GM18868 (cell line): ENCODE results near the gene TYK2.
"Not testable (repeated sequence)": the region's sequence is repeated elsewhere in the genome, so short reads cannot be mapped to it uniquely, and the experiment has no call there.

Experiments
- ATAC-seq: cut with Tn5 transposase; IDR thresholded peaks from one replicate; pipeline ENCODE4 v1.9.1; 2021; ENCODE audit warnings: mild to moderate bottlenecking, moderate library complexity; ENCODE audit not compliant: unreplicated experiment

Gene TYK2

DNA sequence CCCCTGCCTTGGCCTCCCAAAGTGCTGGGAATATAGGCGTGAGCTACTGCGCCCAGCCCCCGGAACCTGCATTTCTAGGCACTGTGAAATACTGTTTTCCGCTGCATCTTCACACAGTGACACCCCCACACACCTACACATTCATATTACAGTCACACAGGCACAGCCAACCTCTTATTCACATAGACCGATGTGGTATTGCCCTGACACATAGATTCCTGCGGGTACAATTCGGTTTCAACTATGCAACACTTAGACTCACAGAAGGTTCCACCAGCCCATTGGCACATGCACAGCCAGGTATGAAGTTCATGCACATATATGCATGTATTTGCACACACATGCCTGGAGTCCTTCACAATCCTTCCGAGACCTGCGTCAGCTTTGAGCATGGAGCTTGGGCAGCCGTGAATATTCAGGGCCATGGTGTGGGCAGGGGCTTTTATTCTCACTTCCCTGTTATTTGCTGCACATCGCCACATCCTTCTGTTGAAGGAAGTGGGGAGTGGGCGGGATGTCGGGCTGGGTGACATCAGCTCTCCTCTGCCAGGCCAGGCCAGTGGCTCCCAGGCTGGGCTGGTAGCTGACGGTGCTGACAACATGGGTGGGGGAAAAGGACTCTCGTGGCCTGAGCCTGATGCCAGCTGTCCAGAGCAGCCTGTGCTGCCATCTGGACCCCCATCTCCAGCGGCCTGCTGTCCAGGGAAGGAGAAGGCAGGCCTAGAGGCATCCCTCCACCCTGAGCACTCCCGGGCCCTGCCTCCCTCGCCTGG, 28.3 kb upstream of the TYK2 start:
- ATAC-seq = no peak

GRCh38 chr19:10407096-10407495, 26.7 kb upstream of the TYK2 start:
- ATAC-seq = no peak

GRCh38 chr19:10406191-10406590, 25.8 kb upstream of the TYK2 start:
- no peak for ATAC-seq

DNA sequence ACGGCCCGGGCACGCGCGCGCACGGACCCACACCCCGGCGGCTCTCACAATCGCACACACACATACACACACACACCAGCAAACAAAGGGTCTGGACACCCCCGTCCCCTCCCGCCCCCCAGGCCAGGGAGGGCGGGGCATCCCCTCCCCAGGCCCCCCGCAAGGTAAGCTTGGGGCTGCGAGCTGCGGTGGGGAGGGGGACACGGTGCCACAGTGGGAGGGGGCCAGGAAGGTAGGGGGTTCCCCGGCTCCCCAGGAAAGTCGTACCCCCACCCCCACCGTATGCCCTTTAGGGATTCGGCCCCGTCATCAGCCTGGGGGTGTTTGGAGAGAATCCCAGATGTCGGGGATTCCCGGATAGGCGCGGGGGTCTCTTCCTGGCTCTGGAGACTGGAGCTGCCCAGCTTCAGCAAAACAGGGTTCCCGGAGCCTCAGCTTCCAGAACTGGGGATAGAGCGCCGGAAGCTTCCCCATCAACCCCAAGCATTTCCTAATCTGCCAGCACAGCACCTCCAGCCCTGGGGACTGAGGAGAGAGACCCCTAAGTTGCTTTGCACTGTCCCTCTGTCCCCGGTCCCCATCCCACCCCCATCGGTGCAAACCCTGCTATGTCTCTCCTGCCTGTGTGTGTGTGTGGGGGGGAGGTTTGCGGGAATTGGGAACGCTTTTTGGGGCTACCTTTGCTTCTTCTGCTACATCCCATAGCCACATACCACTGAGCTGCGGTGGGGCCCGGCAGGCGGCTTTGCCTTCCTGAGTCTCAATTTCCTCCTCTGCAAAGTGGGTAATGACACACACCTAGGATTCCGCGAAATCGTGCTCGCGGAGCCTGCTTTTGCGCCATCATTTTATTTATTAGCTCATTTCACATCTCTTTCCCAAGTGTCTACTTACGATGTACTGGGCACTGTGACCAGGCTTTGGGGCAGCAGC, 24.8 kb upstream of the TYK2 start:
- ATAC-seq = no peak

GRCh38 chr19:10403137-10404021, 23.0 kb upstream of the TYK2 start, which contains the start of gene CDC37:
Gene CDC37, minus strand, starts transcription at chr19:10403542. Its CDS starts 63 bp downstream, at chr19:10403479.
- ATAC-seq = peak; percentile 68

- ATAC-seq = no peak
These were observed 22.2 kb upstream of the TYK2 start for GRCh38 chr19:10402441-10403038.

GRCh38 chr19:10399878-10400277, 19.5 kb upstream of the TYK2 start:
- ATAC-seq = no peak

GRCh38 chr19:10399340-10399739, 19.0 kb upstream of the TYK2 start:
- not testable (repeated sequence) for ATAC-seq

DNA sequence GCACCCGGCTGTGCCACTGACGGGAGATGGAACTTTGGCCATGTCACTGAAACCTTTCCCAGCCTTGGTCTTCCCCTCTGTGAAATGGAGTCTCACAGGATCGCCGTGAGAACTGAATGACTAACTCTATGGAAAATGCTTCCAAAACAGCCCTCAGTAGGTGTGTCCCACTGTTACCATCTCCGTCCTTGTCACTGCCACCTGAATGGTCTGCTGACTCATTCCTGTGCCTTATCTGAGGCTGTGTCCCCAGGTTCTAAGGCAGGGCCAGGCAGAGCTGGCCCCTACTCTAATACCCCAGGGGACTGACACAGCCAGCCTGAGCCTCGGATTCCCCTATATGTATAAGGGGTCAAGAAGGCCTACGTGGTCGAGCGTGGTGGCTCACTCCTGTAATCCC, 18.4 kb upstream of the TYK2 start:
- no peak for ATAC-seq

GRCh38 chr19:10395917-10396316, 15.5 kb upstream of the TYK2 start:
- no peak for ATAC-seq

GRCh38 chr19:10395436-10395835, 15.1 kb upstream of the TYK2 start:
- ATAC-seq = no peak

GRCh38 chr19:10395003-10395402, 14.6 kb upstream of the TYK2 start:
- ATAC-seq = no peak

DNA sequence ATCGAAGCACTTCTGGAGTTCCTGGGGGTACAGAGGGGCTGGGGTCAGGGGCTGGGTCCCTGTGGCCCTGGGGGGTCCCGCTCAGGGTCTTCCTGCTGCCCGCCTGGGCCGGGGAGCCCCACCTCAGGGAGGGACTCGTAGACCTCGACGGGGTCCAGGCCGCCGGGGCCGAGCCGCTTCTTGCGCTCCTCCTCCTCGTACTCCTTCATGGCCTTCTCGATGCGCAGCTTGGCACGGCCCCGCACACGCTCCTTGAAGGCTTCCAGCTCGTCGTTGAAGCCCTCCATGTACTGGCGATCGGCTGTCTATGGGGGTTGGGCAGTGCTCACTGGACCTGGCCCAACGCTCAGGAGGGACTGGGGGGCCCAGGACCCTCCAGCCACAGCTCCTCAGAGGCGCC, 12.8 kb upstream of the TYK2 start:
- ATAC-seq = no peak

- ATAC-seq = no peak
These were observed 11.7 kb upstream of the TYK2 start for GRCh38 chr19:10392120-10392519.

DNA sequence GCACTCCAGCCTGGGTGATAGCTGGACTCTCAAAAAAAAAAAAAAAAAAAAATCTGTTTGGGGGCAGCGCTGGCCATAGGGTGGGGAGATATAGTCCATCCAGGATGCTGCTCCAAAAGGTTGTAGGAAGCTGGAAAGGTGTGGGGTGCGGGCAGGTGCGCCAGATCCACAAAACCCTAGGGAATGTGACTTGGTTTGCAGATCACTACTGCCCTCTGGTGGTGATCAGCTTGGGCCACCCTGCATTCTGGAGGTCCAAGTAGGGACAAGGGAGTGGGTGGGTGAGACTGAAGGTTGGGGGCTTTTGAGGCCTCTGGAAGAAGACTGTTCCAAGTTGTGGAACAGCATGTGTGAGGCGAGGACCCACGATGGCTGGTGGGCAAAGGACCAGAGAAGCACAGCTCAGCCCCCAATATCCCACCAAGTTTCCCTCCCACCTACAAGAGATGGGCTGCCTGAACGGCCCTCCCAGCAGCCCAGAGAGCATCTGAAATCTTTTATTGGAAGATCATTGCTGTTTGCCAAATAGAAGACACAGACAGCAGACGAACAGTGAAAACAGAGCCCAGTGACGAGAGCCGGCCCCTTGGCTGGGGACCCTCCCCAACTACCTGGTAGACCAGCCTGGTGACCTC, 10.4 kb upstream of the TYK2 start:
- no peak for ATAC-seq

DNA sequence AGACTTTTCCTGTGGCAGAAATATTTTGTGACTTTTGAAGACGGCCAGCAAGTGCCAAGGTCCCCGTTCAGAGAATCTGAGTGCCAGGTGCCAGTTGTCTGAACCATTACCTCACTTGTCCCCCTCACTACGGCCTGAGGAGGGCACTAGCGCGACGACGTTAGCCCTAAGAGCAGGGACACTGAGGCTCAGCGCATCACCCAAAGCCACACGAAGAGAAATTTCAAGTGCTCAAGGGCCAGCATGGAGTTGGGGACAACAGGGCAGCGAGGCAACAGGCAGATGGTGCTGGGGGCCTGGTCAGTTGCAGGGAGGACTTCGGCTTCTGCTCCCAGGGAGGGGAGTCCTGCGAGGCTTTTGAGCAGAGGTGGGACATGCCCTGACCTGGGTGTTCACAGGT, 9.5 kb upstream of the TYK2 start:
- no peak for ATAC-seq

GRCh38 chr19:10388957-10389356, 8.6 kb upstream of the TYK2 start:
- ATAC-seq = no peak

DNA sequence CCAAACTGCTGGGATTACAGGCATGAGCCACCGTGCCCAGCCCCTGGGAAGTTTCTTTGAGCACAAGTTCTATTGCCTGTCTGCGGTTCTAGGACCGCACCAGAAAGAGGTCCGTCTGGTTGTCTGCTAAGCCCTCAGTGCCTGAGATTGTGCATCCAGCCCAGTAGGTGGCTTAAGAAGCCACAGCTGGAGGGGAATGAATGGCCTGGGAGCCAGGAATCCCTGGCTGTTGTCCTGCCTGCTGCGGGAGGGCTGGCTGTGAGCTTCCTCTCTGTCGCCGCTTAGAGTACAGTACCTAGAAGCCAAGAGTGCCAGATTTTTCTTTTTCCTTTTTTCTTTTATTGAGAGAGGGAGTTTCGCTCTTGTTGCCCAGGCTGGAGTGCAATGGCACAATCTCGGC, 4.2 kb upstream of the TYK2 start:
- ATAC-seq = no peak

DNA sequence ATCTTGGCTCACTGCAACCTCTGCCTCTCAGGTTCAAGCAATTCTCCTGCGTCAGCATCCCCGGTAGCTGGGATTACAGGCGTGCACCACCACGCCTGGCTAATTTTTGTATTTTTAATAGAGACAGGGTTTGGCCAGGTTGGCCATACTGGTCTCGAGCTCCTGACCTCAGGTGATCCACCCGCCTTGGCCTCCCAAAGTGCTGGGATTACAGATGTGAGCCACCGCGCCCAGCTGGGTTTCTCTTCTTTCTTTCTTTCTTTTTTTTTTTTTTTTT, 2.8 kb upstream of the TYK2 start:
- ATAC-seq = not testable (repeated sequence)

- no peak for ATAC-seq
These were observed 476 bp downstream of the TYK2 start for GRCh38 chr19:10379880-10380312.
